Astrocyte of the cerebellum (primary cell): ENCODE data around the gene GMEB2.

Experiments
- DNase-seq: peaks from one replicate; pipeline ENCODE4 v3.0.0-alpha.2; 2011; ENCODE audit warnings: low read depth
- H3K4me3 ChIP-seq: 2 replicates; pipeline ENCODE4 v1.5.1; 2011; ENCODE audit warnings: mild to moderate bottlenecking, low read depth, low read length, moderate library complexity
- in situ Hi-C: cut with HindIII; loops from 2 replicates; pipeline ENCODE4 v1.10.0; 2017; ENCODE audit warnings: low sequenced_read_pairs
- TF ChIP-seq, protein P1 (sequence below): IDR thresholded peaks from 2 replicates; pipeline ENCODE4 v1.5.1; 2012; ENCODE audit warnings: low read length, low read depth, moderate library complexity, mild to moderate bottlenecking; ENCODE audit errors: missing control alignments

Gene GMEB2

DNA sequence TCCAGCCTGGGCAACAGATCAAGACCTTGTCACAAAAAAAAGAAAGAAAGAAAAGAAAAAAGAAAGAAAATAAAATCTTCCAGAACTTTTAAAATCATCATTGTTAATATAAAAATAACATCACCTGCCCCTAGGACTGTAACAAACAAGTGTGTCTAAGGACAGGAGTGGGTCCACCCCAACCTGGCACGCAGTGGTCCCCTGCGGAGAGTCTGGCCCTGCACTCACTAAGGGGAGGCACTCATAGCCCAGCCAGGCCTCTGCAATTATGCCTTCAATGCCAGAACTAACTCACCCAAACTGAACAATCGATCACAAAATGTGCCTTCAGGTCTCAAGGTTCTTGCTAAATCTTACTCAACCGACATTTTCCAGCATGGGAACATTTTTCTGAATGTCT is 4.8 kb downstream of the GMEB2 start:
- no peak for DNase-seq
- H3K4me3 ChIP-seq = no peak overlapping the region
- TF ChIP-seq, protein P1, sequence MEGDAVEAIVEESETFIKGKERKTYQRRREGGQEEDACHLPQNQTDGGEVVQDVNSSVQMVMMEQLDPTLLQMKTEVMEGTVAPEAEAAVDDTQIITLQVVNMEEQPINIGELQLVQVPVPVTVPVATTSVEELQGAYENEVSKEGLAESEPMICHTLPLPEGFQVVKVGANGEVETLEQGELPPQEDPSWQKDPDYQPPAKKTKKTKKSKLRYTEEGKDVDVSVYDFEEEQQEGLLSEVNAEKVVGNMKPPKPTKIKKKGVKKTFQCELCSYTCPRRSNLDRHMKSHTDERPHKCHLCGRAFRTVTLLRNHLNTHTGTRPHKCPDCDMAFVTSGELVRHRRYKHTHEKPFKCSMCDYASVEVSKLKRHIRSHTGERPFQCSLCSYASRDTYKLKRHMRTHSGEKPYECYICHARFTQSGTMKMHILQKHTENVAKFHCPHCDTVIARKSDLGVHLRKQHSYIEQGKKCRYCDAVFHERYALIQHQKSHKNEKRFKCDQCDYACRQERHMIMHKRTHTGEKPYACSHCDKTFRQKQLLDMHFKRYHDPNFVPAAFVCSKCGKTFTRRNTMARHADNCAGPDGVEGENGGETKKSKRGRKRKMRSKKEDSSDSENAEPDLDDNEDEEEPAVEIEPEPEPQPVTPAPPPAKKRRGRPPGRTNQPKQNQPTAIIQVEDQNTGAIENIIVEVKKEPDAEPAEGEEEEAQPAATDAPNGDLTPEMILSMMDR = no peak
- in situ Hi-C loops = no loop called here

DNA sequence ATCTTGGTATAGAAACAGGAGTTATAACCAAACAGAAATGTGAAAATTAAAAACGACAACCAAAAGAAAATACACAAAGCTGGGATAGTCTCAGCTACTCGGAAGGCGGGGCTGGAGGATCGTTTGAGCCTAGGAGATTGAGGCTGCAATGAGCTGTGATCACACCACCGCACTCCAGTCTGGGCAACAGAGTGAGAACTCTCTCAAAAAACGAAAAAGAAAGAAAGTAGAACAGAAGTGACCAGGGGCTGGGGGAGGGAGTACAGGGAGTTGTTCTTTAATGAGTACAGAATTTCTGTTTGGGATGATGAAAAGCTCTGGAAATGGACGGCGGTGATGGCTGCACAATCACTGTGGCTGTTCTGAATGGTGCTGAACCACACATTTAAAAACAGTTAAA is 5.9 kb downstream of the GMEB2 start:
- TF ChIP-seq, protein P1 = no peak
- H3K4me3 ChIP-seq = no peak overlapping the region
- in situ Hi-C loops = no loop called here
- no peak for DNase-seq

DNA sequence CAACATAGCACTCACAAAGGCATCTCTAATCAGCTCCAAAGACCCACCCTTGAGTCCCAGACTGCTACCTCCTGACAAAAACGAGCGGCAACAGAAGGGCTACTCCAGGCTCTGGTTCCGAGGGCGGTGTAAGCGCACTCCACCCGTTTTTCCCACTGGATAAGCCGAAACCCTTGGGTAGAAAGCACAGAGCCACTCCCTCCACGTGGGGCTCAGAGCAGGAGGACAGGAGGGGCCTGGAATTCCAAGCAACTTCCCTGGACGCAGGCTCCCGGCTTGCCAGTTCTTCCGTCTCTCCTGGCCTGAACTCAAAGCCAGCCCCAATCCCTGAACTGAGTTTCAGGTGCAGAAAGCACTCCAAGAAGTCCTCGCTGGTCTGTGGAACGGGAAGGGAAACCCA is 7.4 kb downstream of the GMEB2 start:
- no peak overlapping the region for H3K4me3 ChIP-seq
- TF ChIP-seq, protein P1 = no peak
- in situ Hi-C loops = no loop called here
- no peak for DNase-seq

DNA sequence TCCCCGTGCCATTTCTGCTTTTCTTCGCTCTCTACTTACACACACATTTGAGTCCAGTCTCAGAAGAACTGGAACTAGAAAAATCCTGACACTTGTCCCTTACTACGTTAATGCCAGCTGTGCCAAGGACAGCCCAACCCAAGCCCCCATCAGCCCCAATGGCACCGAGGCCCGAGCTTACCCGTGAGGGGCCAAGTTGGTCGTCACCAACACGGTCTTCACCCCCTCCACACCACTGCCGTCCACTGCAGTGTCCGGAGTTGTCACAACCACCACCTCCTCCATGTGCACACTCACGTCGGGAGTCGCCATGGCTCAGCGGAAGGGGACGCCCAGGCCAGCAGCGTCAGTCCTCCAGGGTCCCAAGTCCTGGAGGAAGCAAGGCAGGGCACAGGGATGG is 7.8 kb downstream of the GMEB2 start:
- TF ChIP-seq, protein P1 = no peak
- DNase-seq = no peak
- in situ Hi-C loops = no loop called here
- H3K4me3 ChIP-seq = no peak overlapping the region

DNA sequence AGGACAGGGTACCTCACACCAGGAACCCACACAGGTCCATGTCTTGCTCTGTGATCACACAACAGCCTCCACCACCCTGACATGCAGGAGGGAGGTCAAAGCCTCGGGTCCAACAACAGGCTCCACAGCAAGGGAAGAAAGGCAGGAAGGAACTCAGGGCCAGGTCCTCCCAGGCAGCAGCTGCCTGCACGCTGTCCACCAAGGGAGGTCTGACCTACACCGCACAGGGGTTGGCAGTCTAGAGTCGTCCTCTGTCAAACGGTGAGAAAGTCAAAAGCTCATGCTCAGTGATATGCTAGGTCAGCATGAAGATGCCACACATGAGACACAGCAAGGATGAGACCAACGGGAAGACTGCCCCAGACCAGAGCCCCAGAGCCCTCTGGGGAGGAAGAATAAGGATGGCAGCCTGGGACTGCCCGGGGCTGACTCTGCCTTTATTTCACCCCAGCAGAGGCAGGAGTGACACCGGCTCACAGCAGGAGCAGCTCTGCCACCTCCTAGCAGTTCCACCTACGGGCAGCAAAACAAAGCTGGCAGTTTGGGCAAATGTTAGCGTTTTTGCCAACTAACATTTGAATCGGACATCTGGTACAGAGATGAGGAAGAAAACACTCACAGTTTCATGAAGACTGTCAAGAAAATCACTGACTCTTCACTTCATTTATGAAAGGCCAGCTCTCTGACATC is 8.5 kb downstream of the GMEB2 start:
- no peak overlapping the region for H3K4me3 ChIP-seq
- in situ Hi-C loops = no loop called here
- TF ChIP-seq, protein P1 = no peak
- no peak for DNase-seq

DNA sequence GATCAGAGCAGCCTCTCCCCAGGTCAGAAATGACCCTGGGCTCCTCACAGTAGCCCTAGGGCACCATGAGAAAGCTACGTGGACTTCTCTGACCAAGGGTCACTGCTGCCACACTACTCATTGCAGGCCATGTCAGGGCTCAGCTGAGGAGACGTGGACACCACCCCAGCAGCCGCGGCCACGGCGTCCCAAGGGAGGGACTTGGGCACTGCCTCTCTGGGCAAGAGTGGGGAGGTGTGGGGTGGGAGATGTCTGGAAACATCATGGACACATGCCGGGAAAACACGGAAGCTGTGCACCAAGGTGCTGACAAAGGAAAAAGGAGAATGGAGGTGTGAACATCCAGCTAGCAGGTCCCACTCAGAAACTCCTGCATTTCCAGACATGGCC is 9.0 kb downstream of the GMEB2 start:
- TF ChIP-seq, protein P1 = no peak
- no peak for DNase-seq
- H3K4me3 ChIP-seq = no peak overlapping the region
- in situ Hi-C loops = no loop called here
